Endothelial cell of umbilical vein (primary cell): ENCODE data around the gene SRP9.

Source experiments
- EZH2 ChIP-seq: IDR thresholded peaks from 2 replicates; pipeline ENCODE4 v1.6.1; 2012; ENCODE audit warnings: borderline replicate concordance, low read depth, mild to moderate bottlenecking, moderate library complexity, low read length, inconsistent platforms; ENCODE audit not compliant: severe bottlenecking
- FOS ChIP-seq: IDR thresholded peaks from 2 replicates; pipeline ENCODE4 v1.6.1; 2011; ENCODE audit warnings: mild to moderate bottlenecking, low read length, moderate library complexity, borderline replicate concordance; ENCODE audit not compliant: insufficient read depth
- JUN ChIP-seq: IDR thresholded peaks from 2 replicates; pipeline ENCODE4 v1.6.1; 2011; ENCODE audit warnings: borderline replicate concordance, low read depth; ENCODE audit not compliant: insufficient read length, insufficient read depth
- MYC ChIP-seq: IDR thresholded peaks from one replicate; pipeline ENCODE4 v1.6.1; 2011; ENCODE audit warnings: mild to moderate bottlenecking, low read depth, low read length
- POLR2A ChIP-seq: IDR thresholded peaks from 2 replicates; pipeline ENCODE4 v1.6.1; 2012; ENCODE audit warnings: low read depth, mild to moderate bottlenecking, control low read depth, low read length
- POLR2AphosphoS5 ChIP-seq: IDR thresholded peaks from 2 replicates; pipeline ENCODE4 v1.6.1; 2012; ENCODE audit warnings: low read depth, mild to moderate bottlenecking, control low read depth, low read length, moderate library complexity; ENCODE audit not compliant: insufficient read depth
- TF ChIP-seq, protein P1 (sequence below), 2 donors: IDR thresholded peaks; 1 replicate in 1 of 2; 2 replicates in 1 of 2; pipeline ENCODE4 v1.5.1; 2011; ENCODE audit warnings: low read length in 2 of 2, mild to moderate bottlenecking in 2 of 2, moderate library complexity in 2 of 2, control low read depth in 1 of 2, inconsistent platforms in 1 of 2, low read depth in 1 of 2; ENCODE audit not compliant: insufficient read depth in 1 of 2; ENCODE audit errors: extremely low read depth in 1 of 2
- TF ChIP-seq, protein P2 (sequence below): IDR thresholded peaks from 2 replicates; pipeline ENCODE4 v1.6.1; 2011; ENCODE audit not compliant: insufficient read depth, insufficient read length

DNA sequence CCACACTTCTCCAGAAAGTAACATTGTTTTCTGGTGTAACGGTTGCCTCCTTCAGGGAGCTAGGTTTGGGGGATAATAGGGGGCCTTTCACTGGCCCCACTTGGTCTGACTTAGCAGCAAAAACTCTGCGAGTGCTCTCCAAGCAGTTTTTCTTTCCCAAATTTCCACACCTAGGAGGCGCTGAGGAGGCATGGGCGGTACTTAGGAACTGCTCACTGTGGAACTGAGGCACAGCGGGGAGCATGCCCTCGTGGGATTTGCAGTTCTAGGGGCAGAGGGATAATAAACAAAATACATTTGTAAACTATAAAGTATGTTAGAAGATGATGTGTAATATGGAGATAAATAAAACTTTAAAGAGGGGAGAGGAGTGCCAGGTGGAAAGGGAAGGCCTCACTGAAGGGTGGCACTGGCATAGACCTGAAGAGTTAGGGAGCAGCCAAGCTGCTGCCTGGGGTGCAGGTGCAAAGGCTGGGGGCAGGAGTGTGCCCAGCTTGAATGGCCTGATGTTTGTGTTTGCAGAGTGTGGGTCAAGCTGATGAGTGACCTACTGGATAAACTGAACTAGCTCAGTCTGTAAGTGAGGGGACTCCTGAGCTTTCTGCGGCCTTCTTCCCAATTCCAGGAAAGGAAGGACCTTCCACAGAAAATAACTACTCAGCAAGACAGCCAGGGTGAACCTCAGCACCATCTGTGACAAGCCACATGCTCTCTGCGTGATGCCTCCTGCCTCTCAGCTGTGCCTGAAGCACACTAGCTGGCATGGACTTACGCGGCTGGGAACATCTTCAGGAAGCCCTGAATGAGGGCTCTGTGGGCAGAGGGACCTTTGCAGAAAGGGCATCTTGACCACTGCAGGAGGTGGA, 34.2 kb downstream of the SRP9 start:
- TF ChIP-seq, protein P1, sequence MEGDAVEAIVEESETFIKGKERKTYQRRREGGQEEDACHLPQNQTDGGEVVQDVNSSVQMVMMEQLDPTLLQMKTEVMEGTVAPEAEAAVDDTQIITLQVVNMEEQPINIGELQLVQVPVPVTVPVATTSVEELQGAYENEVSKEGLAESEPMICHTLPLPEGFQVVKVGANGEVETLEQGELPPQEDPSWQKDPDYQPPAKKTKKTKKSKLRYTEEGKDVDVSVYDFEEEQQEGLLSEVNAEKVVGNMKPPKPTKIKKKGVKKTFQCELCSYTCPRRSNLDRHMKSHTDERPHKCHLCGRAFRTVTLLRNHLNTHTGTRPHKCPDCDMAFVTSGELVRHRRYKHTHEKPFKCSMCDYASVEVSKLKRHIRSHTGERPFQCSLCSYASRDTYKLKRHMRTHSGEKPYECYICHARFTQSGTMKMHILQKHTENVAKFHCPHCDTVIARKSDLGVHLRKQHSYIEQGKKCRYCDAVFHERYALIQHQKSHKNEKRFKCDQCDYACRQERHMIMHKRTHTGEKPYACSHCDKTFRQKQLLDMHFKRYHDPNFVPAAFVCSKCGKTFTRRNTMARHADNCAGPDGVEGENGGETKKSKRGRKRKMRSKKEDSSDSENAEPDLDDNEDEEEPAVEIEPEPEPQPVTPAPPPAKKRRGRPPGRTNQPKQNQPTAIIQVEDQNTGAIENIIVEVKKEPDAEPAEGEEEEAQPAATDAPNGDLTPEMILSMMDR (IDR thresholded peaks at IDR 0.05; ENCODE audit: extremely low read depth in 1 of 2, insufficient read depth in 1 of 2, low read depth in 1 of 2, low read length in 2 of 2) = peak in 1 of 2 donors; percentile 10
- TF ChIP-seq POLR2A (no peak), EZH2 (no peak), POLR2AphosphoS5 (no peak), MYC (no peak), FOS (no peak), JUN (no peak)
- TF ChIP-seq, protein P2, sequence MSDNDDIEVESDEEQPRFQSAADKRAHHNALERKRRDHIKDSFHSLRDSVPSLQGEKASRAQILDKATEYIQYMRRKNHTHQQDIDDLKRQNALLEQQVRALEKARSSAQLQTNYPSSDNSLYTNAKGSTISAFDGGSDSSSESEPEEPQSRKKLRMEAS = no peak
